ENCODE results near the gene PUDP. TPM values are rescaled to one million over a fixed set of nuclear protein-coding genes. Genes with fewer than 3 reads are reported as not detected.

PUDP gene
- total RNA-seq, 1 donor from 2014 or later = 18.4 TPM

DNA sequence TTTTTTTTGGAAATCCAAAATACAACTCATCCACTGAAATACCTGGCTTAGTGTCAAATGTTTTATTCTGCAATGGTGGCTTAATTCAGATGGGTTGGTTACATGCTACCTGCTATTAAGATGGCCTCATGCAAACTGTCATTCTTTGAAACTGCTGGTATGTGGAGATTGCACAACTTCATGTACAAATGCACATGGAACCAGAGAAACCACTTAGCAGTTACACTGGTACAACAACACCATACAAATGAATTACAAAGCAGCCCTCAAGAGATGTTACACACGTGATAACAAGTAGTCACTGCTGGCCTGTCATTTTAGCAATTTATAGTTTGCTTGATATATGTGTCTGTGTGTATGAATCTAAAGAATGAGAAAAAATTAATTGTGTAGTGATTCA lies 85.0 kb downstream of the PUDP start:
- no peak overlapping the region for H3K27ac Mint-ChIP-seq (ENCODE audit: unreplicated experiment)
- no peaks in the 10 kb centered on the region for H3K9me3 Mint-ChIP-seq (ENCODE audit: unreplicated experiment)
- no peak for DNase-seq (ENCODE audit: extremely low spot score, unreplicated experiment)
- TF ChIP-seq, protein P1, sequence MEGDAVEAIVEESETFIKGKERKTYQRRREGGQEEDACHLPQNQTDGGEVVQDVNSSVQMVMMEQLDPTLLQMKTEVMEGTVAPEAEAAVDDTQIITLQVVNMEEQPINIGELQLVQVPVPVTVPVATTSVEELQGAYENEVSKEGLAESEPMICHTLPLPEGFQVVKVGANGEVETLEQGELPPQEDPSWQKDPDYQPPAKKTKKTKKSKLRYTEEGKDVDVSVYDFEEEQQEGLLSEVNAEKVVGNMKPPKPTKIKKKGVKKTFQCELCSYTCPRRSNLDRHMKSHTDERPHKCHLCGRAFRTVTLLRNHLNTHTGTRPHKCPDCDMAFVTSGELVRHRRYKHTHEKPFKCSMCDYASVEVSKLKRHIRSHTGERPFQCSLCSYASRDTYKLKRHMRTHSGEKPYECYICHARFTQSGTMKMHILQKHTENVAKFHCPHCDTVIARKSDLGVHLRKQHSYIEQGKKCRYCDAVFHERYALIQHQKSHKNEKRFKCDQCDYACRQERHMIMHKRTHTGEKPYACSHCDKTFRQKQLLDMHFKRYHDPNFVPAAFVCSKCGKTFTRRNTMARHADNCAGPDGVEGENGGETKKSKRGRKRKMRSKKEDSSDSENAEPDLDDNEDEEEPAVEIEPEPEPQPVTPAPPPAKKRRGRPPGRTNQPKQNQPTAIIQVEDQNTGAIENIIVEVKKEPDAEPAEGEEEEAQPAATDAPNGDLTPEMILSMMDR (IDR thresholded peaks at IDR 0.05) = no peak
- H3K36me3 Mint-ChIP-seq (ENCODE audit: unreplicated experiment) = peaks cover 15% of the 10 kb centered on the region
- H3K4me3 Mint-ChIP-seq (ENCODE audit: unreplicated experiment) = no peak overlapping the region
- H3K27me3 Mint-ChIP-seq (ENCODE audit: unreplicated experiment) = no peaks in the 10 kb centered on the region
- peaks cover 4% of the 10 kb centered on the region for H3K4me1 Mint-ChIP-seq (ENCODE audit: unreplicated experiment)

DNA sequence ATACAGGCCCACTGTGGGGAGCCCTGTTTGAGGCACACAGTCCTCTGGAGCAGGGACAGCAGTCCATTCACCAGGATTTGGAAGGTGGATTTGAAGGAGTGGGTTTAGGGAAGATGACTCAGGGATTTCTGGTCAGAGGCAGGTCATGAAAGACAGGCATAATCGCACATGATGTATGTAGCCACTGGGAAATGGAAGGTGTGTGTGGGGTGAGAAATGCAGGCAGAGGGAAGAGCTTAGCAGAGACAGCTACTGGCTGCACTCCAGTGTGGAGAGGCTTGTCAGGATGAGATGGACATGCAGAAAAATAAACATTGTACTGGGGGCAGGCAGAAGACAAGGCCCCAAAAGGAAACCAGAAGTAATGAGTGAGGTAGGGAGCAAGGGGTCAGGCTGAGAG lies 85.7 kb downstream of the PUDP start:
- peaks cover 4% of the 10 kb centered on the region for H3K4me1 Mint-ChIP-seq (ENCODE audit: unreplicated experiment)
- DNase-seq (ENCODE audit: extremely low spot score, unreplicated experiment) = no peak
- peaks cover 20% of the 10 kb centered on the region for H3K36me3 Mint-ChIP-seq (ENCODE audit: unreplicated experiment)
- no peaks in the 10 kb centered on the region for H3K9me3 Mint-ChIP-seq (ENCODE audit: unreplicated experiment)
- TF ChIP-seq, protein P1 (IDR thresholded peaks at IDR 0.05) = no peak
- no peak overlapping the region for H3K27ac Mint-ChIP-seq (ENCODE audit: unreplicated experiment)
- no peak overlapping the region for H3K4me3 Mint-ChIP-seq (ENCODE audit: unreplicated experiment)
- H3K27me3 Mint-ChIP-seq (ENCODE audit: unreplicated experiment) = no peaks in the 10 kb centered on the region

DNA sequence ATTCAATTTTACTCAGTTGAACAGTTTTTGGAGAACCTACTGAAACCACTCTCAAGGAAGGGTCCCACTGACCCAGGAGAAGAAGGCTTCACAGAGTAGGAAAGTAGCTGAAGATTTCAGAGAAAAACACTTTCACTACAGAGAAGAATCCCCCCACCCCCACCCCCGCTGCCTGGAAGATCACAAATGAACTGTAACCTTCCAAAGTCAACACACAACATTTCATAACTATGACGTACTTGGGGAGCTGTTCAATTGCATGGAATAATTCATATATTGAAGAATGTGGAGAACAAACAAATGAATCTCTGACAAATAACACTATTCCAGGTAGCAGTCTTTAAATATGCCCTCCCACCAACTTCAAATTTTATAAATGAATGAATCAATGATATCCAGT lies 86.5 kb downstream of the PUDP start:
- no peak overlapping the region for H3K4me3 Mint-ChIP-seq (ENCODE audit: unreplicated experiment)
- H3K27ac Mint-ChIP-seq (ENCODE audit: unreplicated experiment) = no peak overlapping the region
- H3K36me3 Mint-ChIP-seq (ENCODE audit: unreplicated experiment) = peaks cover 25% of the 10 kb centered on the region
- no peaks in the 10 kb centered on the region for H3K9me3 Mint-ChIP-seq (ENCODE audit: unreplicated experiment)
- H3K4me1 Mint-ChIP-seq (ENCODE audit: unreplicated experiment) = peaks cover 4% of the 10 kb centered on the region
- no peaks in the 10 kb centered on the region for H3K27me3 Mint-ChIP-seq (ENCODE audit: unreplicated experiment)
- TF ChIP-seq, protein P1 (IDR thresholded peaks at IDR 0.05) = no peak
- no peak for DNase-seq (ENCODE audit: extremely low spot score, unreplicated experiment)

DNA sequence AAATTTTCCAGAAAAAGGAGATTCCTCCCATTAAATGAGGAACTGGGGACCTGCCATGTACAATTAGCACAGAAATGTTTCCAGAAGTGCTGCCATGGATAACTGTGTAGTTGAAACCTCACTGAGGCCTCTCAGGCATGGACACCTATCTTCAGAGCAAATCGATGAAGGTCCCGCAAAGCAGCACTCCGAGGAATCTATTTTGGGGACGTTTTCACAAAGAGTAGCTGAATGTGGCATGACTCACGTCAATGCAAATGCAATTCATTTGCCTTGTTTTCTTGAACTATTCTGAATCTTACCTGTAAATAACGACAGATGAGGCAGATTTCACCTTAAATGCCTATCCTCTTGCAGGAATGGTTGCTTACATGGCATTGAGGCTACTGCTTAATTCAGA lies 87.5 kb downstream of the PUDP start:
- Mint-ChIP-seq H3K27ac (ENCODE audit: unreplicated experiment) (no peak overlapping the region), H3K27me3 (ENCODE audit: unreplicated experiment) (no peaks in the 10 kb centered on the region), H3K4me1 (ENCODE audit: unreplicated experiment) (peaks cover 4% of the 10 kb centered on the region), H3K36me3 (ENCODE audit: unreplicated experiment) (peaks cover 27% of the 10 kb centered on the region), H3K4me3 (ENCODE audit: unreplicated experiment) (no peak overlapping the region), H3K9me3 (ENCODE audit: unreplicated experiment) (no peaks in the 10 kb centered on the region)
- no peak for DNase-seq (ENCODE audit: extremely low spot score, unreplicated experiment)
- TF ChIP-seq, protein P1 (IDR thresholded peaks at IDR 0.05) = no peak

DNA sequence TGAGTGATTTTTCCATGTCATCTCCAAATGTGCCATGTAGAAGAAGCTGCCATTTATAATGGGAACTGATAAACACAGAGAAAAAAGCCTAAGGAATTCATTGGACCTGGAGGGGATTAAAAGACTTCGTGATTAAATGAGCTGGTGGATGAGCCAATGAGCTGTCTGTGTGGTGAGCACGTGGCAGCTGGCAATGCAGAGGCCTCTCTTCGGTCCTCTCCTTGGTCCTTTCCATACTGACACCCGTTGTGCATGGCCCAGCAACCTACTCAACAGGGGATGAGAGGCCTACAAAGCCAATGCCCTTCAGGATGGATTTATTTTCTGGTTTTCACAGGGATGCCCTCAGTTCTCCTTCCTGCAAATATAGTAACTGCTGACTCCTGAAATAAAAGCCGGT lies 88.1 kb downstream of the PUDP start:
- TF ChIP-seq, protein P1 (IDR thresholded peaks at IDR 0.05) = no peak

More for the DNA sequence above, 88.1 kb downstream of the PUDP start:
- Mint-ChIP-seq H3K27me3 (ENCODE audit: unreplicated experiment) (no peaks in the 10 kb centered on the region), H3K36me3 (ENCODE audit: unreplicated experiment) (peaks cover 27% of the 10 kb centered on the region), H3K9me3 (ENCODE audit: unreplicated experiment) (no peaks in the 10 kb centered on the region), H3K4me1 (ENCODE audit: unreplicated experiment) (peaks cover 4% of the 10 kb centered on the region), H3K4me3 (ENCODE audit: unreplicated experiment) (no peak overlapping the region), H3K27ac (ENCODE audit: unreplicated experiment) (no peak overlapping the region)
- DNase-seq (ENCODE audit: extremely low spot score, unreplicated experiment) = no peak
